Activated T-cell treated with anti-CD3 and anti-CD28 coated beads, Interleukin-2, amount 50 U/mL, for 1 hour (primary cell): ENCODE results near the gene PHF19.

Source experiments
- DNase-seq: peaks from one replicate; pipeline ENCODE4 v3.0.0-alpha.2; 2020

PHF19 gene

GRCh38 chr9:120891884-120892747 lies 15.1 kb upstream of the PHF19 start:
- DNase-seq = no peak

DNA sequence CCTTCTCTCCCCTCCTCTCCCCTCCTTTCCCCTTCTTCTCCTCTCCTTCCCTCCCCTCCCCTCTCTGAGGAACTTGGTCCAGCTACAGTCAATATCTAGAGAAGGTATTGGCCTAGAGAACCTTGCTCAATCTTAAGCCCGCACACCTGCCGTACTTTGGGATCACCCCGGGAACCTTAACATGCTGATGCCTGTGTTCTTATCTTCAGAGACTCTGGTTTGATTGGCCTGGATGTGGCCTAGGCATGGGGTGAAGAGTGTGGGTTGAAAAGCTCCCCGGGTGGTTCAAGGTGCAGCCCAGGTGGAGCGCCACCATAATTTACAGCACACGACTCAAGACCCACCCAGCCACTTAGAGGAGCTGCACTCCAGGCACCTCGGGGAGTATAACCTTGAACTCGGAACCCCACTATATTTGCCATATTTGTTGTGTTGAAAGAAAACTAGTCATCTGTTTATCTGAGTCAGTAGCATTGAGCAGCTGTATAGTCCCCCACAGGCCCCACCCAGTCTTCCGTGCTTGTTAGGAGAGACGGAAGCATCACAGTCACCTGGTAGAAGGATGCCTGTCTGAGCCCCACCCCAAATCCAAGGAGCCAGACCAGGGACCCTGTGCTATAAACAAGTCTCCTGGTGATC lies 14.4 kb upstream of the PHF19 start:
- DNase-seq = peak; percentile 66

DNA sequence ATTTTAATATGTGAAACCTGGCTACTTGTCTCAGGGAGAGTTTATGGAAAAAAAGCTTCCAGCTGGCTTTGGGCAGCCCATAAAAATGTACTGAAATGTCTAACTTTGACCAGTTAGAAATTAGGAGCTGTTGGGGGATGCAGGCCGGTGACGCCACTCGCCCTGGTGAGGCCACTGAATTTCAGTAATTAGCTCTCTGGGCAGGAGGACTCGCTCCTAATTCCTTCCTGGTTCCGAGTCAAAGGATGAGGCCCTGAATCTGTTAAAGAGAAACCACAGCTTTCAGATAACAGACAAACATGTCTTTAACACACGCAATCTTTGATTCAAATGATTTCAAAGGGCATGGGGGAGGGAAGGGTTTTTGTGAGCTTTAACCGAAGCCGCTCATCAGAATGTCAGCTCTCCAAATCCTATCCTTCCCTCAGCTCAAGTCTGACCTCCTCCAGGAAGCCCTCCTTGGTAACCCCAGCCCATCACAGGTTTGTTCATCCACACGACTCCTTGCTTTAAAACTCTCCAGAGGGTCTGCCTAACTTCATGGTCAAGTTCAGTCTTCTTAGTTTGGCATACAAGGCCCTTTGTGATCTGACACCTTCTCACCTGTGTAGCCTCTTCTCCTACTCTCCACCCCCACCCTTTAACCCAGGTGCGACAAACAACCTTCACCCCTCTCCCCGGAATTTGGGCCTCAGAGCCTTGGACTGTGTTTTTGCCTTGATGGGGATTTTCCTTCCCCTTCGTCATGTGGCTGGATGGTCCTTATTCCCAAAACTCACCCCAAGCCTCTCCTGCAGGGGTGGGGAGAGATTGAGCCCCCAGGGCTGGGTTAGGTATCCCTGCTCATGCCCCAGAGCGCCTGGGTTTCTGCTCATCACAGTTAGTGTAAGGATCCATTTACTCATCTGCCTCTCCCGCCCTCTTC lies 13.6 kb upstream of the PHF19 start:
- DNase-seq = peak; percentile 55

DNA sequence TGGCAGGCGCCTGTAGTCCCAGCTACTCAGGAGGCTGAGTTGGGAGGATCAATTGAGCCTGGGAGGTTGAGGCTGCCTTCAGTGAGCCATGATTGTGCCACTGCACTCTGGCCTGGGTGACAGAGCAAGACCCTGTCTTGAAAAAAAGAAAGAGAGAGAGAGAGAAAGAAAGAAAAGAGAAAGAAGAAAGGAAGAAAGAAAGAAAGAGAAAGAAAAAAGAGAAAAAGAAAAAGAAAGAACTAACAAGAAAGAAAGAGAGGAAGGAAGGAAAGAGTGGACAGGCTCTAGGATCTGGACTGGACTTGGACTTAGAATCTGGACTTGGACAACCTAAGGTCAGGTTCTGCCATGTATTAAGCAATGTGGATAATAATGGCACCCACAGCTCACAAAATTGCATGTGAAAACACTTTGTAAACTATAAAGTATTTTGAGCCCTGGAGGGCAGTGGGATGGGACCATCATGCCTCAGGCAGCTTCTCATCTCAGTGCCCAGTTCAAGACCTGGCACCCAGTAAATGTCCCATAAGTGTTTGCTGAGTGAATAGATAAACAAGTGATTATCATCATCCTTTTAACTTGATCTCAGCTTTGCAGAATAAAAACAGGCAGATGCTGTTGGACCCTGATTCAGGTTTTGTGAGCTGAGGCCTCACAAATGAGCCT lies 12.8 kb upstream of the PHF19 start:
- no peak for DNase-seq

DNA sequence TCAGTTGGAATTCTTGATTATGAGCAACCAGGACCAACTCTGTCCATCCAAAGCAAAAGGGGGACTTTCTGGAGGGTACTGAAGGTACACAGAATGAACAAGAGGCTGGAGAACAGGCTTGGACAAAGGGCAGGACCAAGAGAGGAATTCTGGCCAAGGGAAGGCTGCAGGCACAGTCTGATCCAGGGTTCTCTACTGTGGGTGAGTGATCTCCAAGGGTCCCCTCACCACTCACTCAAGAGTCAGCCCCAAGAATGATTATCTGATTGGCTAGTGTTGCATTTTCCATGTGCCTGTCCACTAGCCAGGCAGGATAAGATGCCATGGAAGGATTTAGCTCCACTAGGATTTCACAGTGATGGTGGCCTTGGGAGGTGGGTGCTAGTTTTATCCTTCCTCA lies 11.6 kb upstream of the PHF19 start:
- no peak for DNase-seq

- no peak for DNase-seq
Measured at GRCh38 chr9:120886490-120886967, 9.5 kb upstream of the PHF19 start.

- no peak for DNase-seq
Measured at GRCh38 chr9:120885958-120886357, 9.0 kb upstream of the PHF19 start.

DNA sequence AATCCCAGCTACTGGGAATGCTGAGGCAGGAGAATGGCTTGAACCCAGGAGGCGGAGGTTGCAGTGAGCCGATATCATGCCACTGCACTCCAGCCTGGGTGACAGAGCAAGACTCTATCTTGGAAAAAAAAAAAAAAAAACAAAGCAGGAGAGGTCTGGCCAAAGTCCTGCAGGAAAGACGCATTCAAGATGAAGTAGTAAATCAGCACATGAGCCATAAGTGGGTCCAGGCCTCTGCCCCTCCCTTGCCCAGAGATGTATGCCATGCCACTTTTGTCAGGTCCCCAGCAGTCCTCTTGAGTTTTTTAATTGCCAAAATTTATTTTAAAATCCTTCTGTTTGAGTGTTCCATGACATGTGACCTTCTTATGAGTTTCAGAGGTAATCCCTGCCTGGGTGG lies 8.5 kb upstream of the PHF19 start:
- no peak for DNase-seq

DNA sequence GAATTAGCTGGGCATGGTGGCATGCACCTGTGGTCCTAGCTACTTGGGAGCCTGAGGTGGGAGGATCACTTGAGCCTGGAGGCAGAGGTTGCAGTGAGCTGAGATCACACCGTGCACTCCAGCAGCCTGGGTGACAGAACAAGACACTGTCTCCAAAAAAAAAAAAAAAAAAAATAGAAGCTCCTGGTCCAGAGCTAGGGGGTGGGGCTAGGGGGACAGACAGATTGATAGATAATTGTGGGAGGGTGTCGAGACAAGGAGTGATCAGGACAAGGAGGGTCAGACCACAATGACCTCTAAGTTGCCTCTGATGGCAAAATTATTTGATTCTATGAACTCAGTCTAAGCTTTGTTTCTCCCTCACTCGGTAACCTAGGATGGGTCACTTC lies 6.6 kb upstream of the PHF19 start:
- DNase-seq = no peak

DNA sequence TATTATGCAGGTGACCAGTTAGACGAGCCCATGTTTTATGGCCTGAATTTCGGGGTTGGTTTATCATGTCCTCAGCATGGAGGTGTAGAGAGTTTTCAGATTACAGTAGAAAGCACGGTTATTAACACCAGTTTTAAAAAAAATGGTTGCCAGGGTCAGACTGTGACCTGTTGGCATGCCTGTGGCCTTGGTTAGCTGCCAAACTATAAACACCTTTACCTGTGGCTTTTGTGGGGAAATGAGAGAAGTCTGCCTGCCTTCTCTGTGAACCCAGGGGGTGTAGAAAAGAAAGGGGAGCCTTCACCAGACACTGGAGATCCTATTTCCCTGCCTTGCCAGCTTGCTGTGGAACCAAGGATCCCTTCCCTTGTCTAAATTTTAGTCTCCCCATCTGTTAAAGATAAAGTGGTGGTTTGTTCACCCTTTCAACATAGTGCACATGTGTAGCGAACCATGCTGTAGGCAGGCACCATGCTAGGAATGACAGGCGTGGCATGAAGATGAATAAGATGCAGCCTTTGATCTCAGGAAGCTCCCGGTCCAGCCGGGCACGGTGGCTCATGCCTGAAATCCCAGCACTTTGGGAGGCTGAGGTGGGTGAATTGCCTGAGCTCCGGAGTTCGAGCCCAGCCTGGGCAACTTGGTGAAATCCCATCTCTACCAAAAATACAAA lies 6.1 kb upstream of the PHF19 start:
- DNase-seq = no peak

- no peak for DNase-seq
Measured at GRCh38 chr9:120879446-120879845, 2.5 kb upstream of the PHF19 start.

- no peak for DNase-seq
Measured at GRCh38 chr9:120878188-120879130, 1.5 kb upstream of the PHF19 start.

DNA sequence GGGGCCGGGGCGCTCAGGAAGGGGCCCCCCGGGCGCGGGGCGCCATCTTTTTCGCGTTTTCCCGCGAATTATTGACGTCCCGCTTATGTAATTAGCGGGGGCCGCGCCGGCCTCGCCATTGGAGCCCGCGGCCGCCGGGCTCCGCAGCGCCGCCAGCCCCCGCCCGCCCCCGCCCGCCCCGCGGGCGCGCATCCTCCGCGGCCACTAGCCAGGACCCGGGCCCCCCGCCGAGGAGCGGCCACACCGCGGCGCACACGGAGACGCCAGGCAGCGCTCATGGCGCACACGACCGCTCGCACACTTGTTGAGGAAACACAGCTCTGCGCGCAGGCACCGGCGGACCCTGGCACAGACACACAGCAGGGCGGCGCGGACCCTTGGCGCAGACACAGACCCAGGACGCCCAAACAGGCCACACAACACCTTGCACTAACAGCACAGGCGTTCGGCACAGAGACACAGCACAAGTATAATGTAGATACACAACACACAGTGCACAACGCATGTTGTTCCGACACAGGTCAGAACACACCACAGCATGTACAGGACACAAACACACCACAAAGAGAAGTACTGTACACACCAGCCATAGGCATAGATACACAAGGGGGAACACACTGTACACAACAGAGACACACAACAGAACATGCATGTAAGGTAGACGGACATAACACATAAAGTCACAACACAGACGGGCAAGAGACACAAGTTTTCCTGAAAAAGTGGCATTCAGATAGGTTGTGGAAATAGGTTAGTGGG lies 467 bp upstream of the PHF19 start:
- peak; percentile 74 for DNase-seq

- peak; percentile 85 for DNase-seq
Measured at GRCh38 chr9:120875954-120876841, 790 bp downstream of the PHF19 start.

- DNase-seq = no peak
Measured at GRCh38 chr9:120875643-120875953, 1.4 kb downstream of the PHF19 start.

DNA sequence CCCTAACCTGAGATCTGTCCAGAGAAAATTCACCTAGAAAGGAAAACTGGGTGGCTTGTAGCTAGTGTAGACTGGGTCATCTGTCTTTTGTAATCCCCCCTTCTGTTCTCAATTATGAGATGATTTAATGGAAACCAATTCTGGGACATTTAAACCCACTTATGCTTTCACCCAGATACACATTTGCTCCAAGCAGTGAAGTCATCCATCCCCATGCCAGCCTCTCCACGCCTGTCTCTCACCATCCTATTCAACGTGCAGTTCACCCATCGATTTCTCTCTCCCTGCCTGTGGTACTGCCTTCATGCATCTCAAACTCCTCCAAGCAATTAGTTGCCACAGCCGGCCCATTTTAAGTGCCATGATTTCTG lies 1.8 kb downstream of the PHF19 start:
- no peak for DNase-seq

GRCh38 chr9:120874226-120875194 lies 2.5 kb downstream of the PHF19 start:
- DNase-seq = no peak

DNA sequence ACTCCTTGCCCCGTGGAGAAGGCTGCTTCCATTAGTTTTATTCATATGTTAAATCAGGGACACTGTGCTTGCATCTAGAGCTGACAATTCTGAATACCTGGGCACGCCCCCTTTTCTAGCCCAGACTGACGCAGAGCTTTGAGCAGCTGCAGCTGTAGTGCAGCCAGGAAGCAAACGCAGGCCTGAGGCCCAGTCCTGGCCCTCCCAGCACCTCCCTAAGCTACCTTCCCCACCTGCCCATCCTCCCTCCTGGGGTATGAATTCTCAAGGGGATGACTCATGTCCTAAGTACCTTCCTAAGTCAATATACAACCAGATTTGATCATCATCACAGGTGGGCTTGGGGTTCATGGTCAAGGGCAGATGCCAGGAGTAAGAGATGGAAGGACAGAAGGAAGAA lies 3.5 kb downstream of the PHF19 start:
- DNase-seq = no peak
